Mucosa of rectum (tissue), 2 donors: ENCODE data around the gene NCOA6.

Experiments
- H3K27ac ChIP-seq, 2 donors: one replicate each; pipeline ENCODE4 v1.7.0; 2013; ENCODE audit warnings: inconsistent platforms in 2 of 2, low read depth in 2 of 2, low read length in 2 of 2
- H3K27me3 ChIP-seq, 2 donors: one replicate each; pipeline ENCODE4 v1.7.0; 2013; ENCODE audit warnings: low read length in 2 of 2; ENCODE audit not compliant: control insufficient read depth in 2 of 2, insufficient read depth in 2 of 2
- H3K36me3 ChIP-seq, 2 donors: one replicate each; pipeline ENCODE4 v1.7.0; 2013; ENCODE audit warnings: low read length in 2 of 2; ENCODE audit not compliant: control insufficient read depth in 2 of 2, insufficient read depth in 2 of 2
- H3K4me1 ChIP-seq, 2 donors: one replicate each; pipeline ENCODE4 v1.7.0; 2013; ENCODE audit warnings: low read length in 2 of 2, mild to moderate bottlenecking in 1 of 2; ENCODE audit not compliant: control insufficient read depth in 2 of 2, insufficient read depth in 2 of 2
- H3K4me3 ChIP-seq, 2 donors: one replicate each; pipeline ENCODE4 v1.7.0; 2013; ENCODE audit warnings: low read length in 2 of 2
- H3K9ac ChIP-seq, 2 donors: one replicate each; pipeline ENCODE4 v1.7.0; 2013; ENCODE audit warnings: low read length in 2 of 2, low read depth in 1 of 2, mild to moderate bottlenecking in 1 of 2
- H3K9me3 ChIP-seq, 2 donors: one replicate each; pipeline ENCODE4 v1.7.0; 2013; ENCODE audit warnings: low read length in 2 of 2; ENCODE audit not compliant: control insufficient read depth in 2 of 2
- donor health status: healthy.
- donor health status: Normal muscosa, but diverticular disease.

The NCOA6 gene

GRCh38 chr20:34693414-34693813 lies 132.0 kb downstream of the NCOA6 start:
- H3K9ac ChIP-seq, result no peak overlapping the region
- H3K27me3 ChIP-seq, result no peaks in the 10 kb centered on the region
- H3K27ac ChIP-seq, result no peak overlapping the region
- no peaks in the 10 kb centered on the region for H3K9me3 ChIP-seq
- no peaks in the 10 kb centered on the region for H3K36me3 ChIP-seq
- no peaks in the 10 kb centered on the region for H3K4me1 ChIP-seq
- H3K4me3 ChIP-seq, result no peak overlapping the region

GRCh38 chr20:34691838-34692237 lies 133.6 kb downstream of the NCOA6 start:
- Histone ChIP-seq H3K36me3 (no peaks in the 10 kb centered on the region), H3K9ac (no peak overlapping the region), H3K27ac (no peak overlapping the region), H3K4me3 (no peak overlapping the region), H3K4me1 (no peaks in the 10 kb centered on the region), H3K9me3 (no peaks in the 10 kb centered on the region), H3K27me3 (no peaks in the 10 kb centered on the region)

- H3K4me3 ChIP-seq, result no peak overlapping the region
- no peaks in the 10 kb centered on the region for H3K4me1 ChIP-seq
- no peaks in the 10 kb centered on the region for H3K36me3 ChIP-seq
- H3K9ac ChIP-seq, result no peak overlapping the region
- H3K27me3 ChIP-seq, result no peaks in the 10 kb centered on the region
- no peaks in the 10 kb centered on the region for H3K9me3 ChIP-seq
- peak overlapping the region in 1 of 2 donors; percentile 23 for H3K27ac ChIP-seq
Measured at GRCh38 chr20:34689486-34689885, 136.0 kb downstream of the NCOA6 start.

GRCh38 chr20:34683667-34684066 lies 141.8 kb downstream of the NCOA6 start:
- no peaks in the 10 kb centered on the region for H3K27me3 ChIP-seq
- no peaks in the 10 kb centered on the region for H3K4me1 ChIP-seq
- no peaks in the 10 kb centered on the region for H3K36me3 ChIP-seq
- H3K9me3 ChIP-seq, result no peaks in the 10 kb centered on the region
- no peak overlapping the region for H3K4me3 ChIP-seq
- no peak overlapping the region for H3K27ac ChIP-seq
- H3K9ac ChIP-seq, result no peak overlapping the region

- Histone ChIP-seq H3K9ac (no peak overlapping the region), H3K9me3 (no peaks in the 10 kb centered on the region), H3K27me3 (no peaks in the 10 kb centered on the region), H3K27ac (no peak overlapping the region), H3K4me3 (no peak overlapping the region), H3K36me3 (no peaks in the 10 kb centered on the region), H3K4me1 (peaks cover 3 to 11% of the 10 kb centered on the region in 2 donors)
Measured at GRCh38 chr20:34680586-34681175, 144.8 kb downstream of the NCOA6 start.

- Histone ChIP-seq H3K36me3 (no peaks in the 10 kb centered on the region), H3K27ac (peak within 1 kb of the TSS; percentile 80 to 84), H3K9me3 (no peaks in the 10 kb centered on the region)
Measured at GRCh38 chr20:34676642-34677373, 148.6 kb downstream of the NCOA6 start, which contains the start of gene PIGU. Gene PIGU, minus strand, starts transcription at chr20:34677092. Its CDS starts 7 bp downstream, at chr20:34677085.

GRCh38 chr20:34675993-34676641 lies 149.3 kb downstream of the NCOA6 start:
- H3K27ac ChIP-seq, result peak overlapping the region; percentile 80 to 84
- peak overlapping the region; percentile 81 to 93 for H3K4me3 ChIP-seq
- H3K9ac ChIP-seq, result peak overlapping the region; percentile 33 to 77

More at GRCh38 chr20:34676642-34677373, 148.6 kb downstream of the NCOA6 start, which contains the start of gene PIGU:
- H3K4me3 ChIP-seq, result peak within 1 kb of the TSS; percentile 84 to 93
- peak within 1 kb of the TSS; percentile 75 to 77 for H3K9ac ChIP-seq
- H3K4me1 ChIP-seq, result peaks cover 3 to 11% of the 10 kb centered on the region in 2 donors
- no peaks in the 10 kb centered on the region for H3K27me3 ChIP-seq

GRCh38 chr20:34675561-34675960 lies 149.9 kb downstream of the NCOA6 start:
- Histone ChIP-seq H3K4me1 (peaks cover 3 to 11% of the 10 kb centered on the region in 2 donors), H3K27ac (no peak overlapping the region), H3K27me3 (no peaks in the 10 kb centered on the region), H3K36me3 (no peaks in the 10 kb centered on the region), H3K4me3 (no peak overlapping the region), H3K9ac (no peak overlapping the region), H3K9me3 (no peaks in the 10 kb centered on the region)

More at GRCh38 chr20:34675993-34676641, 149.3 kb downstream of the NCOA6 start:
- Histone ChIP-seq H3K36me3 (no peaks in the 10 kb centered on the region), H3K9me3 (no peaks in the 10 kb centered on the region), H3K4me1 (peaks cover 3 to 11% of the 10 kb centered on the region in 2 donors), H3K27me3 (no peaks in the 10 kb centered on the region)

- Histone ChIP-seq H3K9ac (no peak overlapping the region), H3K27me3 (no peaks in the 10 kb centered on the region), H3K36me3 (no peaks in the 10 kb centered on the region), H3K9me3 (no peaks in the 10 kb centered on the region), H3K4me1 (peaks cover 3 to 11% of the 10 kb centered on the region in 2 donors), H3K4me3 (no peak overlapping the region), H3K27ac (no peak overlapping the region)
Measured at GRCh38 chr20:34673412-34673811, 152.0 kb downstream of the NCOA6 start.

GRCh38 chr20:34669094-34669493 lies 156.4 kb downstream of the NCOA6 start:
- Histone ChIP-seq H3K27ac (no peak overlapping the region), H3K36me3 (no peaks in the 10 kb centered on the region), H3K27me3 (no peaks in the 10 kb centered on the region), H3K4me1 (no peaks in the 10 kb centered on the region), H3K9me3 (no peaks in the 10 kb centered on the region), H3K4me3 (no peak overlapping the region), H3K9ac (no peak overlapping the region)
